Activated T-helper 1 cell treated with anti-CD3 and anti-CD28 coated beads, Interleukin-2, amount 50 U/mL, for 16 hours (primary cell): ENCODE data around the gene UCKL1.

ENCODE experiments used
- DNase-seq, 2 donors: peaks; one replicate each; pipeline ENCODE4 v3.0.0-alpha.2; 2020; ENCODE audit warnings: low read depth in 1 of 2, low spot score in 1 of 2

Gene UCKL1

GRCh38 chr20:63959699-63960075, 3.5 kb upstream of the UCKL1 start:
- DNase-seq, result no peak

DNA sequence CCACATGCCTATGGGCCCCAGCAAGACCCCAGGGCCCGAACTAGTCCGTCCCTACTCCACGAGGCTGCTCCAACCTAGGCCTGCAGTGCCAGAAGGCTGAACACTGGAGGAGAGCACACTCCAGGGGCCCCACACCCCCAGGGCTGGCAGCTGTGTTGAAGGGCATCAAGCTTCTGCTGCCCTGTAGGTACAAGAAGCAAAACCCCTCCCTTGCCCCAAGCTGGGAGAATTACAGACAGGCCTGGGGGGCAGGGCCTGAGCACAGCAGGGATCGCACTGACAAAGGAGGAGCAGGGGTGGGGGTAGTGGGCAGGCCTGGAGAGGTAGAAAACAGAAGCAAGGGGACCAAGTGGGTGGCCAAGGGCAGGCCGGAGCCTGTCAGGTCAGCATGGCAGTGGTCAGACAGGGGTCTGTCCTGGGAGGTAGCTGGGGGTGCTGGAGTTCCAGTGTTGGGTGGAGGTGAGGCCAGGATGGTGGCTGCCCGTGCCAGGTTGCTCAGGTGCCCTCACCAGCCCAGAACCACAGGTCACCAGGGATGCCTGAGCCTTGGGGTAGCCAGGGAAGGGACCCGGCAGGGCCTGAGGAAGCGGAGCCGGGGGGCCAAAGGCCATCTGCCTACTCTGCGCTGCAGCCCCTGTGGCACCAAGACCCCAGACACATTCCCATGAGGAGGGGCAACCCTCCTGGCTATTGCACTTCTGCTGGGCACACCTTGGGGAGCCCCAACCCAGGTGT, 2.9 kb upstream of the UCKL1 start:
- DNase-seq, result no peak

GRCh38 chr20:63958471-63958870, 2.3 kb upstream of the UCKL1 start:
- no peak for DNase-seq

- DNase-seq, result no peak
These were observed 1.6 kb upstream of the UCKL1 start for GRCh38 chr20:63957690-63958441.

DNA sequence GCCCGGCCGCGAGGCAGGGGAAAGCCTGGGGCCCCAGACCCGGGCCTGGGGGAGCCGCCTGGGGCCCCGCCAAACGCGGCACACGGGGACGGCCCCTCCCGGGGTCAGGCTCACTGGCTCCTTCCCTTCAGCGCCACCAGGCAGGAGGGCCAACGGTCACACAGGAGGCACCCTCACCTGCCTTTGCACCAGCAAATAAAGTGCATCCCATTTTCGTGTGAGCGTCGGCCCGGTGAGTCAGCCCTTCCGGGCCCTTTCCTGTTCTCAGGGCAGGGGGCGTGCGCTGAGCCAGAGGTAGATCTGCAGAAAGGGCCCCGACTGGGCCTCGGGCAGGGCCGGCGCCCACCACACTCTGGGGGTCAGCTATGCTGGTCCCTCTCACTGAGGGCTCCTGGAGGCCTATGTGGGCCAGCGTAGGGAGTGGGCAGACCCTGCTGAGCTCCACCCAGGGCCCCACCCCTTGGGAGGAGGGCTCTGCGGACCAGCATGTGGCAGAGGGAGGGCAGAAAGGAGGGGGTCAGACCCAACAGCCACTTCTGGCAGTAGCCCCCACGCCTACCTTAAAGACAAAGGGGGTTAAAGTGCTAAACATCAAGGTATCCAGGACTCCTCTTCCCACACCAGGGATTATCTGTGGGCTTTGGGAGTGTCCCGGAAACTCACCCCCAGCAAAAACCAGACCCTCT, 931 bp upstream of the UCKL1 start:
- peak; percentile 49 to 63 for DNase-seq

- DNase-seq, result no peak
These were observed 418 bp upstream of the UCKL1 start for GRCh38 chr20:63956664-63957003.

DNA sequence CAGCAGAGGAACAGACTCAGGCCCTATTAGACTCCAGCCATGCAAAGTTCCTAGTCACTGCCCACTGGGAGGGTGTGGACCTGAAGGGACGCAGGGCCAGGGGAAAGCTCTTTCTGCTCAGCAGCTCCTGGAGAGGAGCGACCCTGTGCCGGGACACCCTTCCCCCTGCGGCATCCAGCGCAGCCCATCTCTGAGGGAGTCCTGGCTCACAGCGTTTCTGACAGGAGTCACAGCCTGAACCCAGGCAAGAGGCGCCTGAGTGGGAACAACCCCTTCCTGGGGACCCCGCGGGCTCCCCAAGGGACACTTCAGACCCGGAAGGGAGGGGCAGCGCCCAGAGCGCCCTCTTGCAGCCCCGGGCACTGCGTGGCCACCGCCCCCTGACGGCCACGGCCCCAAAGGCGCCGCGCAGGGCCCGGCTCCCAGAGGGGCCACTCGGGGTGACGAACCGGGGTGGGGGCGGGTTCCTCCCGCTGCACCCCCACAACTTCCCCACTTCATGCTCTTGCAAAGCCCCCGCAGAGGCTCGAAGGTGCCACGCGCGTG, 862 bp downstream of the UCKL1 start:
- DNase-seq, result no peak

DNA sequence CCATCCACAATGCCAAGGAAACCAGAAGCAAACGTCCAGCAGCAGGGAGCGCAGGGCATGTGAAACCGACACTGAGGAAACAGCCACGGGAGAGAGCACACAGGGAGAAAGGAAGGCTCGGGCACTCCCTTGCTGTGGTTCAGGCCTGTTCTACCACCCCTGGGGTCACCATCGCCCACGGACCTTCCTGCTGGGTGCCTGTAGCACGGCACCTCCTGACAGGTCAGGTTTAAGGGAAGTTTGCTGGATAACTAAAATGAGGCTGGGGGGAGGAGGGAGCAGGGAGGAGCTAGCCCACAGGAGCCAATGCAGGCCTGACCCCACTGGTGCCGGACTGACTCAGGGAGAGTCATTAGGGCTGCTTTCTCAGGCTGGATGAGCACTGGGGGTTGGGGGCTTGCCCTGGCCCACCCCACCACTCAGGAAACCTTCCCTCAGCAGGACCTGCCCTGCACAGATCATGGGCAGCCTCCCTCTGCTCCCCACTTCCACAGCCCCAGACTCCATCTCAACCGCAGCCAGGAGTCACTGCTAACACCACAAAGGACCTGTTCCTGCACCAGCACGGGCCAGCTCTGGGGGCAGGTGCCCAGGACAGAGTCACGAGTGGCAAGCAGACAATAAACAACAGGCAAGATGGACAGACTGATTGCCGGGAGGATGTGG, 2.3 kb downstream of the UCKL1 start:
- no peak for DNase-seq

- no peak for DNase-seq
These were observed 3.4 kb downstream of the UCKL1 start for GRCh38 chr20:63952769-63953168.

- no peak for DNase-seq
These were observed 4.0 kb downstream of the UCKL1 start for GRCh38 chr20:63952210-63952535.

- DNase-seq, result no peak
These were observed 4.6 kb downstream of the UCKL1 start for GRCh38 chr20:63951398-63952209.

- no peak for DNase-seq
These were observed 5.4 kb downstream of the UCKL1 start for GRCh38 chr20:63950701-63951397.

DNA sequence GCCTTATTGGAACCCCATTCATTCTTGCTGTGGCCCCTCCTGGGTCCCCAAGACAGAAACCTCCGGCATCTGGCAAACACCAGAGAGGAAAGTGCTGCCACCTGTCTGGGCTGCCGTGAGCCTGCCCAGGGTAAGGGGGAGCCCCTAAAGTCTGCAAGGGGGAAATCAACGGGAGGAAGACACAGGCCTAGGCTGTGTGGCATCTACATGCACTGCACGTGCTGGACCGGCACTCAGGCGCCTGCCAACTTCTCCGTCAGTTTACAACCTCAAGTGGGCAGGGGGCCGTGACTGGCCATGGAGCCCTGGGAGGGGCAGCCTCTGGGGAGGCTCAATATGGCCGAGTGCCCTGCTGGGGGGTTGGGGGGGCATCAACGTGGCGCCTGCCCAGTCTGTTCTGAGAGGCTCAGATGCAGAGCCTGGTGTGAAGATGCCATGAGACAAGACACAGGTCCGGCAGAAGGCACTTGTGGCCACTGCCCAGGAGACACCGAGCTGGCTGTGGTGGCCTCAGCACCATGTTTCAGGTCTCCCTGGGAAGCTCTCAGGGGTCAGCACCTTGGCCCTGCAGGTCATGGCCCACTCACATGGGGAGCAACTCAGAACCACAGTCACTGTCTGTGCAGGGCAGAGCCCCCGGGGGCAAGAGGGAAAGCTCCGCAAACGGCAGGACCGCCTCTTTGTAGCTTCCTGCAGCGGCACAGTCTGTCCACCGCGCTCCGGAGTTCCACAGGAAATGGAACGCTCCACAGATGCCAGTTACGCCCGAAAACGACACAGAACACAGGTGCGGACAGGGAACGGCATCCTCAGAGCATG, 8.4 kb downstream of the UCKL1 start:
- no peak for DNase-seq

DNA sequence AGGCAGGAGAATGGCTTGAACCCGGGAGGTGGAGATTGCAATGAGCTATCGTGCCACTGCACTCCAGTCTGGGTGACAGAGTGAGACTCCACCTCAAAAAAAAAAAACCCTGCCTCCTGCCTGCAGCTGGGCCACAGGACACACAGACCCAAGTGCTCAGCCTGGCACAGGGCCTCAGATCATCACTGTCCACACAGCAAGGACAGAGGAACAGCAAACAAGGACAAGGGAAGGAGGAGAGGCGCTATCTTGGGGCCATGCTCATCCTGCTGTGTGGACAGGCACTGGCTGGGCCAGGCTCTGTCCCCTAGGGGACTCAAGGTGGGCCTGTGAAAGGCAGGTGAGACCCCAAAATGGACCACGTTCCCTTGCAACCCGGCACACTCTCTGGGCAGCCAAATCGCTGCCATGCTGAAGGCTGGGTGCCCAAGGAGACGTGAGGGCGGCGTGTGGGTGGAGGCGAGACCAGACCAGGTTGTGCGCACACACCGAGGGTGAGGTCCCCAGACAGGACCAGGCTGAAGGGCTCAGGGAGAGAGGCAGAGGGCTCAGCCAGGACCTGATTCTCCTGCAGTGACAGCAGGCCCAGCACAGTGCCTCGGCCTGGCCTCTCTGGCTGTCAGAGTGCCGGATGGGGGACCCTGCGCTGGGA, 9.1 kb downstream of the UCKL1 start:
- no peak for DNase-seq

DNA sequence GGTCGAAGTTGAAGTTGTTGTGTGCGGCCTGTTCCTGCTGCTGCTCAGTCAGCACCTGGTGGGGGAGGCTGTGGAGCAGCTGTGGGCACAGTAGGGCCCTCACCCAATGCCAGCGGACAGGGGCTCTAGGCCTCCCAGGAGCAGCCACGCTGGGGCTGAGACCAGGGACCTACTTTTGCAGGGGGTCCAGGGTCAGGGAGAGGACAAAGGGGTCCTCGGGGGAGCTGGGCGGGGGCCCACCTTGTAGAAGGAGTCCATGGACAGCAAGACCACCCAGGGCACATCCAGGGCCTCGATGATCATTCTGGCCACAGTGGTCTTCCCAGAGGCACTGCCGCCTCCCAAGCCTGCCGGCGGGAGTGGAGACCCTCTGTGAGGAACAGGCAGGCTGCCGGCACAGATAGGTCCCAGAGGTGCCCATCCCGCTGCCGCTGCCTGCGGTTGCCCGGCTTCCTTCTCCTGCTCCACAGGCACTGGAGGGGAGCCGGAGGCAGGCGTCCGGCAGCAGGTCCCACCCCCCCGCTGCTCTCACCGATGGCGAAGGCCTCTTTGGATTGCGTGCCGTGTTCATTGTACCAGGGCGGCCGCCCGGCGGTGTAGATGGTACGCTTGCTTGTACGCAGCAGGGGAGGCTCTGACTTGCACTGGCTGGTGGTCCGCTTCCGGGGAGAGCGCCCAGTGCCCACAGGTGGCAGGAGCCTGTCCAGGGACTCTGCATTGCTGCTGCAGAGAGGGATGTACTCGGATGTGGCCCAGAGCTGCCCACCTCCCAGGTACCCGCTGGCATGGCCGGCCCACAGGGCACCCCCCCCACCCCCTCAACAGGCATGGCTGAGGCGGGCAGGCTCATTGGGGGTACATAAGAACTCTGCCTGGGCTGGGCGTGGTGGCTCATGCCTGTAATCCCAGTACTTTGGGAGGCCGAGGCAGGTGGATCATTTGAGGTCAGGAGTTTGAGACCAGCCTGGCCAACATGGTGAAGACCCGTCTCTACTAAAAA, 10.0 kb downstream of the UCKL1 start:
- no peak for DNase-seq

DNA sequence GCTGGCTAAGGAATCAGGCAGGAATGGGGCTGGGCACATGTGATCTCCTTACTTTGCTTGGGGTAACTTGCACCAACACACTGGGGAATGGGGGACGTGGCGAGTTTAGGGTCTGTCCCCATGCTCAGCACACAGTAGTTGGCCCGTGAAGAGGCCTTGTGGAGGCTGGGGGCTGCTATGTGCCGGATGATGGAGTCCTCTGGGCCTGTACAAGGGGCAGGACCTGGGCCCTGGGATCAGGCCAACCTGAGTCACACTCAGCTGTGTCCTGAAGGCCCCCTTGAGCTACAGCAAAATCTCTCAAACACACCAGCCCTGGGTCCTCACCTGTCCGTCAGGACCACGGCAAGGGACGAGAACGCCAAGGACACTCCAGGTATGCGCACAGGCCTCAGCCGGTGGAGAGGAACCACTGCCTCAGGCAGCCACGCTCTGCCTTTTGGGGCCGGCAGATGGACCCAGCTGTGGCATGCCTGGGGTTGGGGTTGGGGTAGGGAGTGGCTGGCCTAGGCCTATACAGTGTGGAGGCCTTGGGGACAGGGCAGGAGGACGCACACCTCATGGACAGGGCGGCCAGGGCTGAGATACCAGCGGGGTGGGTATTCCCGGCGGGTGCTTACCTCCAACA, 11.1 kb downstream of the UCKL1 start:
- DNase-seq, result no peak
